Epithelial cell of proximal tubule (primary cell): ENCODE data around the gene DDX3X. TPM values are rescaled to one million over a fixed set of nuclear protein-coding genes. Genes with fewer than 3 reads are reported as not detected.
"Not testable (repeated sequence)": the region's sequence is repeated elsewhere in the genome, so short reads cannot be mapped to it uniquely, and the experiment has no call there.

Source experiments
- DNase-seq: peaks from one replicate; pipeline ENCODE4 v3.0.0-alpha.2; 2011; ENCODE audit warnings: low read depth
- H3K4me3 ChIP-seq: 2 replicates; pipeline ENCODE4 v1.5.1; 2011; ENCODE audit warnings: low read depth, mild to moderate bottlenecking, low read length
- CTCF ChIP-seq: conservative IDR thresholded peaks from 2 replicates; pipeline ENCODE4 v1.5.1; 2012; ENCODE audit warnings: low read depth, mild to moderate bottlenecking, low read length
- total RNA-seq: library from RNA; depleted of rRNA; stranded (reverse); fragments of >200 nt; gene quantifications from 2 replicates; pipeline ENCODE4 v1.2.3, GENCODE V29; 2015

The DDX3X gene
- 87.6 and 202 TPM in 2 replicates for total RNA-seq

- no peak for TF ChIP-seq CTCF
- peak; percentile 50 for DNase-seq
- H3K4me3 ChIP-seq: peak within 1 kb of the TSS; percentile 94
These were observed at the start of gene DDX3X for GRCh38 chrX:41333744-41334362. Gene DDX3X, plus strand, starts transcription at chrX:41334162. Its CDS starts 91 bp downstream, at chrX:41334253.

- DNase-seq, H3K4me3 ChIP-seq: not testable (repeated sequence)
These were observed 48.0 kb upstream of the DDX3X start for GRCh38 chrX:41285928-41286327.

- no peak overlapping the region for H3K4me3 ChIP-seq
- no peak for TF ChIP-seq CTCF
- no peak for DNase-seq
These were observed 45.3 kb upstream of the DDX3X start for GRCh38 chrX:41288641-41289040.

- no peak overlapping the region for H3K4me3 ChIP-seq
- no peak for DNase-seq
- TF ChIP-seq CTCF: no peak
These were observed 44.9 kb upstream of the DDX3X start for GRCh38 chrX:41289095-41289494.

GRCh38 chrX:41291309-41291708 is 42.7 kb upstream of the DDX3X start:
- DNase-seq: no peak
- TF ChIP-seq CTCF: no peak
- no peak overlapping the region for H3K4me3 ChIP-seq

GRCh38 chrX:41293269-41293668 is 40.7 kb upstream of the DDX3X start:
- peak; percentile 45 for TF ChIP-seq CTCF
- H3K4me3 ChIP-seq: no peak overlapping the region
- DNase-seq: no peak

- no peak for TF ChIP-seq CTCF
- H3K4me3 ChIP-seq: no peak overlapping the region
- no peak for DNase-seq
These were observed 33.1 kb upstream of the DDX3X start for GRCh38 chrX:41300758-41301437.
